AG08396 (cell line): ENCODE measurements around the gene FGF11.
"Not testable (repeated sequence)": the region's sequence is repeated elsewhere in the genome, so short reads cannot be mapped to it uniquely, and the experiment has no call there.

Experiments
- DNase-seq: peaks from one replicate; pipeline ENCODE4 v3.0.0; 2012; ENCODE audit warnings: low spot score, mixed read lengths

Gene FGF11

DNA sequence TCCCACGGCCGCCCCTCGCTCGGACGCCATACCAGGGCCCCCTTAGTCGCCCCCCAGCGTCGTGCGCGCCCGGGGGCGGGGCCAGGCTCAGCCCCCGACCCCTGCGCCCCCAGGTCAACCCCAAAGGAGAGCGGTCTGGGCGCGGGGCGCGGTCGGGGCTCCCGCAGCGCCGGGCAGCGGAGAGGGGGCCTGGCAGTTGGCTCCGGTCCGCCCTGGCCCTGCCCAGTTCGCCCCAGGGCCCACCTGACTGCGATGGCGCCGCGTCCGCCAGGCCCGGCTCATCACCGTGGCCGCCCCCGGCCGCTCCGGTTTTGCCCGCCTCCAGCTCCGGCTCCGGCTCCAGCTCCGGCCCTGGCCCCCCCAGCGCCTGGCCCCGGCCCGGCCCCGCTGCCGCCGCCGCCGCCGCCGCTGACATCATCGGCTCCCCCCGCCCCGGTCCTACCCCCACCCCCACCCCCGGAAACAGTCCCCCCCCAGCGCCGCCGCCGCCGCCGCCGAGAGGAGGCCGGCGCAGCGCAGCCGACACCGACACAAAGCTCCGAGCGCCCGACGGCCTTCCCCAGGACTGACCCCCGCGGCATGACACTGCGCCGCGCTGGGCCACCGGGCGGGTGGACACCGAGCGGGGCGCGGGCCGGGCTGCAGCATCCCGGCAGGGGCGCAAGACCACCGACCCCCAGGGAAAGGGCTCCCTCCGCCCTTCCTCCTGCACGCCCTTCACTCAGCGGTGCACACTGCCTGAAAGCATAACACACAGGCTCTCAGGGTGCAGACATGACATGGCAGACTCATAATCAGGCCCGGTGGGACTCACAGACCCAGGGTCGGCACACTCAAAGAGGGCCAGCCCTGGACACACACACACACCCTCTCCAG is 40.1 kb downstream of the FGF11 start, which contains the start of gene ZBTB4:
TSS of gene ZBTB4 (minus strand) at position 419 of the 876 bp plus-strand sequence. CDS start 12,830 bp downstream, outside the sequence.
- DNase-seq, result peak; percentile 85

DNA sequence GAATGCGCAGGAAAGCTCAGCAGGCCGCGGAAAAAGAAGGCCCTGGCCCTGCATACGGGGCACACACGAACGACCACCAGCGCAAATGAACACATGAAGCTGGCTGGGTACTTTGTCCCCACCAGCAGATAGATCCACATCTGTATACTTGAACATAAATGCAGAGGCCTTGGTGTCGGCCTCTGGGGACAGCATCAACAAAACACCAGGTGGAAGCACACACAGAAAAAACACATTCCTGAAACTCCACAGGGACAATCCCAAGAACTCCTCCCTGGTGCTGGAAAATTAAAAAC is 40.7 kb downstream of the FGF11 start:
- DNase-seq, result no peak

DNA sequence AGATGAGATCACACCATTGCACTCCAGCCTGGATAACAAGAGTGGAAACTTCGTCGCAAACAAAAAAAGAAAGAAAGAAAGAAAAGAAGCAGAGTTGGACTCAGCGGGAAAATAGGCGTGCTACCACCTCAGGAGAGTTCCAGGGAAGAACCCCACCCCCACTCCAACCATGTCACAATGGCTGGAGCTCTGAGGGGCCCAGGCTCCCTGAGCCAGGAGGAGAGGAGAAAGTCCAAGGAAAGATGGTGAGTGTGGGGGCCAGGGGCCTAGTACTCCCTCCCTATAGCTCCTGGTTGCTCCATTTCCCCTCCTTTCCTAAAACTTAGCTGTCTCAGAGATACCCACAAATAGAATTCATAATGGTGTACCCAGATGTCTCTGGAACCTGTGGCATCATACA is 42.0 kb downstream of the FGF11 start, which contains the start of gene SLC35G6:
TSS of gene SLC35G6 (plus strand) at position 172 of the 400 bp plus-strand sequence. CDS start at position 243, 71 bp downstream.
- not testable (repeated sequence) for DNase-seq

DNA sequence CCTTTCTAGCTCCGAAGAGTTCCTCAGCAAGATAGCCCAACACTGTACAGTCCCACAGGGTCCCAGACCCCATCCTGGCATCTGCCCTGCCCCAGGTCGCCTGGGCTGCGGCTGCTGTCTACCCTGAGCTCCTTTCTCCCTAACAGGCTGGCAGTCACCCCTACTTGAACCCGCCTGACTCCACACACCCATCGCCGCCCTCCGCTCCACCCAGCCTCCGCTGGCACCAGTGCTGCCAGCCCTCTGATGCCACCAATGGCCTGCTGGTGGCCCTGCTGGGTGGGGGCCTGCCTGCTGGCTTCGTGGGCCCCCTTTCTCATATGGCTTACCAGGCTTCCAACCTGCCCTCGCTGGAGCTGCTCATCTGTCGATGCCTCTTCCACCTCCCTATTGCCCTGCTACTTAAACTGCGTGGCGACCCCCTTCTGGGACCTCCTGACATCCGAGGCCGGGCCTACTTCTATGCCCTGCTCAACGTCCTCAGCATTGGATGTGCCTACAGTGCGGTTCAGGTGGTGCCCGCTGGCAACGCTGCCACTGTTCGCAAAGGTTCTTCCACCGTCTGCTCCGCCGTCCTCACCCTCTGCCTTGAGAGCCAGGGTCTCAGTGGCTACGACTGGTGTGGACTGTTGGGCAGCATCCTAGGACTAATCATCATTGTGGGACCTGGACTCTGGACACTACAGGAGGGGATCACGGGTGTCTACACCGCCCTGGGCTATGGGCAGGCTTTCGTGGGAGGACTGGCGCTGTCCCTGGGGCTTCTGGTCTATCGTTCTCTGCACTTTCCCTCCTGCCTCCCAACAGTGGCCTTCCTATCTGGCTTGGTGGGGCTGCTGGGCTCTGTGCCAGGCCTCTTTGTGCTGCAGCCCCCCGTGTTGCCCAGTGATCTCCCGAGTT is 42.8 kb downstream of the FGF11 start:
- not testable (repeated sequence) for DNase-seq

DNA sequence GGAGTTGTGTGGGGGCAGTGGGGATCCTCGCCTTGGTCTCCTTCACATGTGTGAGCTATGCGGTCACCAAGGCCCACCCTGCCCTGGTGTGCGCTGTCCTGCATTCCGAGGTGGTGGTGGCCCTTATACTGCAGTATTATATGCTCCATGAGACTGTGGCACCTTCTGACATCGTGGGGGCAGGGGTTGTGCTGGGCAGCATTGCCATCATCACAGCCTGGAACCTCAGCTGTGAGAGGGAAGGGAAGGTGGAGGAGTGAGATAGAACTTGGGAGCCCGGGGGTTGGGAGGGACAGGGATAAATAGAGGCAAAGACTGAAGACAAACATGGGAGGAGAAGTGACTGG is 43.4 kb downstream of the FGF11 start:
- not testable (repeated sequence) for DNase-seq

DNA sequence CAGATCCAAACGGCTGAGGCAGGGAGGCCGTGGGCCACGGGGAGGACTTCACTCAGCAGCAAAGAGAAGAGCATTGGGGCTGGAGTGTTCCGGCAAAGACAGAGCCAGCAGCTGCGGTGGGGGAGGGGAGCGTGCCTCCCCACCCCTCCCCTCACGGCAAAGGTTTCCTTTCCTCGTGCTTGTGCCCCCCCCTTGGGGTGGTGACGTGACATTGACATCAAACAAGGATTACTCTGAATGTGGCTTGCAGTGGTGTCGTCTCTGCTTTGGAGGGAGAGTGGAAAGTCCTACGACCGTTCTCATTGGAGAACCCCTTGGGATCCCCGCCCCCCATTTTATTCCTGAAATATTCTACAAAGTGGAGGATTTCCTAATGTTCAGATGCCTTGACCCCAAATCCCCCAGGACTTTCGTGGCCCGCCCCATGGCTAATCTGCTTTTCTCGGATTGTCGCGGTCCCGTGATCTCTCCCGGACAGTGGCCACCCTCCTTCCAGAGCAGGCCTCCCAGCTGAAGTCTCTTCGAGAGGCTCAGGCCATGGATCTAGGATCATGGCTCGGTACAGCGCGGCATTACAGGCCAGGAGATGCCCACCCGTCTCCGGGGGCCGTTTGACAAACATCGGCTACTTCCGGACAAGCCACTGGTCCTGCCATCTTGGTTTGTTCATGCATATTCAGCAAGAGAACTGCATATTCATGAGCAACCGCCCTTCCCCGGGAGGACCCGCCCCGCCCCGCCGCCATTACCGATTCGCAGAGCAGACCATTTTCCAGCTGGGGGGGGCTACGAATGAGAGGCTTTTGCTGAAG is 44.1 kb downstream of the FGF11 start:
- DNase-seq, result peak; percentile 86

DNA sequence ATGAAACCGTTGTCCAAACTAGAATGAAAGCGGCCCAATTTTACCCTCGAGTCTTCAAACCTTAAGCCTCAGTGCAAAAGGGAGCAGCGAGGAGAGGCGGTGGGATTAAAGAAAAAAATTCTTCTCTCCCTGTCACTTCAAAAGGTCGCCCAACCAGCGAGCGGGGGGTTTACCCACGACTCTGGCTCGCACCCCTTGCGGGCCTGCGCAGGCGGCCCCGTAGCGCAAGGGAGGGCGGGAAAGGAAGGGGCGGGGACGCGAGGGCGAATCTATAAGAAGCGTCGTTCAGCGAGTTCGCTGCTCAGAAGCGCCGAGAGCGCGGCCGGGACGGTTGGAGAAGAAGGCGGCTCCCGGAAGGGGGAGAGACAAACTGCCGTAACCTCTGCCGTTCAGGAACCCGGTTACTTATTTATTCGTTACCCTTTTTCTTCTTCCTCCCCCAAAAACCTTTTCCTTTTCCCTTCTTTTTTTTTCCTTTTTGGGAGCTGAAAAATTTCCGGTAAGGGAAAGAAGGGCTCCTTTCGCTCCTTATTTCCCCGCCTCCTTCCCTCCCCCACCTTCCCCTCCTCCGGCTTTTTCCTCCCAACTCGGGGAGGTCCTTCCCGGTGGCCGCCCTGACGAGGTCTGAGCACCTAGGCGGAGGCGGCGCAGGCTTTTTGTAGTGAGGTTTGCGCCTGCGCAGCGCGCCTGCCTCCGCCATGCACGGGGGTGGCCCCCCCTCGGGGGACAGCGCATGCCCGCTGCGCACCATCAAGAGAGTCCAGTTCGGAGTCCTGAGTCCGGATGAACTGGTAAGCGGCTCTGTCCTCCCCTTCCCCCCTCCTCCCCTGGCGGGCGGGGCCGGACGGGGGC is 45.0 kb downstream of the FGF11 start, which contains the start of gene POLR2A:
TSS of gene POLR2A (plus strand) at position 300 of the 852 bp plus-strand sequence.
- DNase-seq, result peak; percentile 99

DNA sequence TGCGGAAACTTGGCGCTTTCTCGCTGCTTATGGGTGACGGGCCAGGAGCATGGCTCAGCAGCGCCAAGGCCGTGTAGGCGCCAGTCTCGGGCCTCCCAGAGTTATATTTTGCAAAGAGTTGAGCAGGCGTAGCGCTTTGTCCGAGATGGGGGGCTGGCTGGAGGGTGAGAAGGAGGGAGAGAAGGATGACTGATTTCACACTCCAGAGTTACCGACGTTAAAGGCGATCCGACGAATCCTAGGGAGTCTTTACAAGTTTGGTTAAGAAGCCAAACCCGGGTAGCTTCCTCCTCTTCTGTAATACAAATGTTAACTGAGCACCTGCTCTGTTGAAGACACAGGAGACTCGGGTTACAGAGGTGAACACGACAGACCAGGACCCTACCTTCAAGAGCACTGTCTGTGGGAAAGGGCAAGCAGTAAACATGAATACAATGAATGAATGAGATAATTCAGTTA is 45.6 kb downstream of the FGF11 start:
- no peak for DNase-seq

DNA sequence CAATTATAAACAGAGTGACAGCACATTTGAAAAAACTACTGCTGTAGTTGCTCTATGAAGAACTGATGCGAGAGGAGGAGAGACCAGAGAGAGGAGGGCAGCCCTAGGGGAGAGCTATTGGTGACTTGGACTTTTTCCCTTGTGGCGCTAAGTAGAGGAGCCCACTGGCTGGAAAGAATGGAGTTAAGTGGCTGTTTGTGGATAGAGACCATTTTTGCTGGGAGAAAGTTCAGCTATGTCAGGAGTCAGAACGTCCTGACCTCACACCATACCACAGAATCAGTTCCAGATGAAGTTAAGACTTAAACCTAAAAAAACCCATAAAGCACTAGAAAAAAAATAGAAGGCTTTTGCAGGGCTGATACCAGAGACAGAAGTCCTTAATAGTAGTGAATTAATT is 46.9 kb downstream of the FGF11 start:
- DNase-seq, result no peak

DNA sequence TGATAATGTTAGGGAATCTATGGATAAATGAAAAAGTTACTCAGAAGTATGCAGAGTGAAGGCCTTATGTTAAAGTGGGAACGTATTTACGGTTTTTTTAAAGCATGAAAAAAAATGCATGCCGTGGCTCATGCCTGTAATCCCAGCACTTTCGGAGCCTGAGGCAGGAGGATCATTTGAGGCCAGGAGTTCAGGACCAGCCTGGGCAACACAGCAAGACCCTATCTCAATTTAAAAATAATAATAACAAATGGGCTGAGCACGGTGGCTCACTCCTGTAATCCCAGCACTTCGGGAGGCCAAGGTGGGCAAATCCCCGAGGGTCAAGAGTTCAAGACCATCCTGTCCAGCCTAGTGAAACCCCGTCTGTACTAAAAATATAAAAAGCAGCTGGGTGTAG is 50.8 kb downstream of the FGF11 start:
- no peak for DNase-seq

DNA sequence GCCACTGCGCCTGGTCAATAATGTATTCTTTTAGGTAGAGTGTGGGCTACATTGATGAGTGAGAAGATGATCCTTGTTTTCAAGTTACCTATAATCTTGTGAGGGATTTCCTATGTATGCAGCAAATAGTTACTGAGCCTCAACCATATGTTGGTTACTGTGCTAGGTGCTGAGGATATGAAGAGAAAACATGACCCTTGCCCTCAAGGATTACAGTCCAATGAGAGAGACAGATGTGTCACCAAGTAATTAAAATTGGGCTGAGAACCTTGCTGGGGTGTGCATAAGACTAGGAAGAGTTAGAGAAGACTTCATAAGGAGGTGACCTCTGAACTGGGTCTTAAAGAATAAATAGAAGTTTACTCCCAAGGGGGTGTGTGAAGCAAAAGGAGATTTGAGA is 52.3 kb downstream of the FGF11 start:
- no peak for DNase-seq

DNA sequence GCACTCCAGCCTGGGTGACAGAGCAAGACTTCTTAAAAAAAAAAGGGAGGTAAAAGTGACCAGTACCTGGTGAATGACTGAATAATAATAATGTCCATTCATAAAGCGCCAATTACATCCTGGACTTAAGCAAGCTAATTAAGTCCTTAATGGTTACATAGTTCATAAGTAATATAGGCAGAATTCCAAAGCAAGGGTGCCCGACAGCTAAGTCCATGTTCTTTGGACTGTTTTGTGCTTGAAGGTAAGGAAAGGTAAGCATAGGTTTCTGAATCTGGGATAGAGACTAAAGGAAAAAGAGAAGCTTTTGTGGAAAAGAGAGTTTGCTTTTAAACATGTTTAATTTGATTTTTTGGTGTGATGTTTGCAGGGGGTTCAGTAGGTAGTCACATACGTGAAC is 54.6 kb downstream of the FGF11 start:
- no peak for DNase-seq
